ENCODE measurements around the gene KIF3B.
"Not testable (repeated sequence)": the region's sequence is repeated elsewhere in the genome, so short reads cannot be mapped to it uniquely, and the experiment has no call there.

KIF3B gene

GRCh38 chr20:32338665-32339064 is 61.2 kb downstream of the KIF3B start:
- Mint-ChIP-seq H3K27ac (peak overlapping the region; percentile 37), H3K4me1 (peaks cover 18% of the 10 kb centered on the region), H3K9me3 (no peaks in the 10 kb centered on the region), H3K4me3 (no peak overlapping the region), H3K36me3 (peaks cover 4% of the 10 kb centered on the region), H3K27me3 (no peaks in the 10 kb centered on the region)
- no peak for ATAC-seq (ENCODE audit: low read depth)
- DNase-seq (ENCODE audit: low spot score in 2 of 2): no peak

- no peak for ATAC-seq (ENCODE audit: low read depth)
- DNase-seq (ENCODE audit: low spot score in 2 of 2): no peak
- Mint-ChIP-seq H3K36me3 (peaks cover 4% of the 10 kb centered on the region), H3K4me3 (no peak overlapping the region), H3K27ac (peak overlapping the region; percentile 37), H3K4me1 (peaks cover 14% of the 10 kb centered on the region), H3K9me3 (no peaks in the 10 kb centered on the region), H3K27me3 (no peaks in the 10 kb centered on the region)
Measured at GRCh38 chr20:32339116-32339515, 61.7 kb downstream of the KIF3B start.

GRCh38 chr20:32341053-32341452 is 63.6 kb downstream of the KIF3B start:
- not testable (repeated sequence) for H3K27me3 Mint-ChIP-seq; ATAC-seq (ENCODE audit: low read depth); H3K4me3 Mint-ChIP-seq; H3K27ac Mint-ChIP-seq; H3K36me3 Mint-ChIP-seq; H3K9me3 Mint-ChIP-seq; DNase-seq (ENCODE audit: low spot score in 2 of 2)
- peaks cover 12% of the 10 kb centered on the region for H3K4me1 Mint-ChIP-seq

- DNase-seq (ENCODE audit: low spot score in 2 of 2): no peak
- Mint-ChIP-seq H3K27me3 (no peaks in the 10 kb centered on the region), H3K36me3 (peaks cover 4% of the 10 kb centered on the region), H3K4me1 (peaks cover 7% of the 10 kb centered on the region), H3K9me3 (no peaks in the 10 kb centered on the region), H3K27ac (no peak overlapping the region), H3K4me3 (no peak overlapping the region)
- no peak for ATAC-seq (ENCODE audit: low read depth)
Measured at GRCh38 chr20:32343439-32343838, 66.0 kb downstream of the KIF3B start.

GRCh38 chr20:32344835-32345506 is 67.5 kb downstream of the KIF3B start:
- Mint-ChIP-seq H3K4me3 (no peak overlapping the region), H3K27ac (no peak overlapping the region), H3K27me3 (no peaks in the 10 kb centered on the region), H3K36me3 (peaks cover 8% of the 10 kb centered on the region), H3K4me1 (peaks cover 10% of the 10 kb centered on the region), H3K9me3 (no peaks in the 10 kb centered on the region)
- DNase-seq (ENCODE audit: low spot score in 2 of 2): no peak
- no peak for ATAC-seq (ENCODE audit: low read depth)

GRCh38 chr20:32348207-32348606 is 70.8 kb downstream of the KIF3B start:
- H3K36me3 Mint-ChIP-seq: peaks cover 5% of the 10 kb centered on the region
- H3K4me3 Mint-ChIP-seq: no peak overlapping the region
- peaks cover 8% of the 10 kb centered on the region for H3K4me1 Mint-ChIP-seq
- ATAC-seq (ENCODE audit: low read depth): no peak
- DNase-seq (ENCODE audit: low spot score in 2 of 2): no peak
- no peaks in the 10 kb centered on the region for H3K9me3 Mint-ChIP-seq
- no peaks in the 10 kb centered on the region for H3K27me3 Mint-ChIP-seq
- H3K27ac Mint-ChIP-seq: no peak overlapping the region

GRCh38 chr20:32350421-32350820 is 73.0 kb downstream of the KIF3B start:
- peaks cover 5% of the 10 kb centered on the region for H3K36me3 Mint-ChIP-seq
- no peak for ATAC-seq (ENCODE audit: low read depth)
- H3K27ac Mint-ChIP-seq: no peak overlapping the region
- no peaks in the 10 kb centered on the region for H3K27me3 Mint-ChIP-seq
- no peak overlapping the region for H3K4me3 Mint-ChIP-seq
- no peaks in the 10 kb centered on the region for H3K9me3 Mint-ChIP-seq
- DNase-seq (ENCODE audit: low spot score in 2 of 2): no peak
- peaks cover 16% of the 10 kb centered on the region for H3K4me1 Mint-ChIP-seq

- Mint-ChIP-seq H3K4me3 (no peak overlapping the region), H3K36me3 (peaks cover 5% of the 10 kb centered on the region), H3K4me1 (peaks cover 24% of the 10 kb centered on the region), H3K27ac (no peak overlapping the region), H3K9me3 (no peaks in the 10 kb centered on the region), H3K27me3 (no peaks in the 10 kb centered on the region)
- ATAC-seq (ENCODE audit: low read depth) (no peak), DNase-seq (ENCODE audit: low spot score in 2 of 2) (no peak)
Measured at GRCh38 chr20:32352121-32352720, 74.8 kb downstream of the KIF3B start.

- Mint-ChIP-seq H3K36me3 (peaks cover 4% of the 10 kb centered on the region), H3K4me3 (no peak overlapping the region), H3K27ac (peak overlapping the region; percentile 86), H3K4me1 (peaks cover 28% of the 10 kb centered on the region), H3K27me3 (no peaks in the 10 kb centered on the region), H3K9me3 (no peaks in the 10 kb centered on the region)
- ATAC-seq (ENCODE audit: low read depth): no peak
- no peak for DNase-seq (ENCODE audit: low spot score in 2 of 2)
Measured at GRCh38 chr20:32353848-32354496, 76.5 kb downstream of the KIF3B start.

- ATAC-seq (ENCODE audit: low read depth): no peak
- H3K4me3 Mint-ChIP-seq: no peak overlapping the region
Measured at GRCh38 chr20:32354592-32355416, 77.4 kb downstream of the KIF3B start.

GRCh38 chr20:32355417-32355841 is 78.0 kb downstream of the KIF3B start:
- H3K9me3 Mint-ChIP-seq: no peaks in the 10 kb centered on the region
- H3K4me1 Mint-ChIP-seq: peaks cover 31% of the 10 kb centered on the region

More at GRCh38 chr20:32354592-32355416, 77.4 kb downstream of the KIF3B start:
- Mint-ChIP-seq H3K4me1 (peaks cover 31% of the 10 kb centered on the region), H3K9me3 (no peaks in the 10 kb centered on the region), H3K27ac (peak overlapping the region; percentile 86), H3K27me3 (no peaks in the 10 kb centered on the region), H3K36me3 (no peaks in the 10 kb centered on the region)
- DNase-seq (ENCODE audit: low spot score in 2 of 2): no peak

GRCh38 chr20:32355907-32356621 is 78.6 kb downstream of the KIF3B start:
- peak overlapping the region; percentile 12 for H3K4me3 Mint-ChIP-seq
- H3K9me3 Mint-ChIP-seq; ATAC-seq (ENCODE audit: low read depth); H3K36me3 Mint-ChIP-seq; DNase-seq (ENCODE audit: low spot score in 2 of 2); H3K27me3 Mint-ChIP-seq: not testable (repeated sequence)
- H3K4me1 Mint-ChIP-seq: peaks cover 31% of the 10 kb centered on the region
- peak overlapping the region; percentile 95 for H3K27ac Mint-ChIP-seq

More at GRCh38 chr20:32355417-32355841, 78.0 kb downstream of the KIF3B start:
- no peaks in the 10 kb centered on the region for H3K36me3 Mint-ChIP-seq
- peak overlapping the region; percentile 86 for H3K27ac Mint-ChIP-seq
- peak; percentile 18 for ATAC-seq (ENCODE audit: low read depth)
- peak in 1 of 2 donors; percentile 21 for DNase-seq (ENCODE audit: low spot score in 2 of 2)
- no peaks in the 10 kb centered on the region for H3K27me3 Mint-ChIP-seq
- H3K4me3 Mint-ChIP-seq: peak overlapping the region; percentile 12

GRCh38 chr20:32356622-32357374 is 79.3 kb downstream of the KIF3B start:
- no peak for ATAC-seq (ENCODE audit: low read depth)
- peak overlapping the region; percentile 98 for H3K4me3 Mint-ChIP-seq
- peak overlapping the region; percentile 95 for H3K27ac Mint-ChIP-seq
- no peaks in the 10 kb centered on the region for H3K9me3 Mint-ChIP-seq
- H3K4me1 Mint-ChIP-seq: peaks cover 31% of the 10 kb centered on the region
- no peaks in the 10 kb centered on the region for H3K36me3 Mint-ChIP-seq
- no peaks in the 10 kb centered on the region for H3K27me3 Mint-ChIP-seq
- no peak for DNase-seq (ENCODE audit: low spot score in 2 of 2)
